HCT116 (cell line): ENCODE measurements around the gene CTNNA1. TPM values are rescaled to one million over a fixed set of nuclear protein-coding genes. Genes with fewer than 3 reads are reported as not detected.

Source experiments
- ATAC-seq: fragments of 200-7000 bp; cut with Tn5 transposase; 2 replicates; pipeline ENCODE4 v1.9.1; 2020; ENCODE audit warnings: mild to moderate bottlenecking, moderate library complexity
- BruUV-seq: library from RNA; stranded (reverse); fragments of 400-500 nt; replicated peaks from 2 replicates; lab custom pipeline; 2021; lab: Mats Ljungman, UMichigan
- CTCF ChIA-PET: fragments of 300-600 bp; sonication (Branson Sonifier 250); formaldehyde crosslinking; loops from one replicate; lab custom pipeline; 2021; ENCODE audit warnings: antibody characterized with exemption; lab: Charles Lee
- POLR2A ChIA-PET: fragments of 300-600, 350-600 bp; sonication (Branson Sonifier 250); formaldehyde crosslinking; loops from one replicate; lab custom pipeline; 2021; ENCODE audit warnings: antibody characterized with exemption; lab: Charles Lee
- RAD21 ChIA-PET, 2 experiments: fragments of 300-600 bp; sonication (Branson Sonifier 250); formaldehyde crosslinking; loops; one replicate each; lab custom pipeline; 2023; ENCODE audit warnings: low total read pairs in 2 of 2; ENCODE audit not compliant: uncharacterized antibody in 2 of 2, unreplicated experiment in 2 of 2, low non-redundant PET in 1 of 2; lab: Charles Lee
- DNase-seq: peaks from one replicate; pipeline ENCODE4 v3.0.0-alpha.2; 2010; ENCODE audit warnings: low read depth, low spot score
- H2AFZ ChIP-seq: fragments of 200-600 bp; shearing (Covaris generic), sonication (generic); 2 replicates; pipeline ENCODE4 v1.6.1; 2017; ENCODE audit warnings: low read depth, mixed run types, mixed read lengths, antibody characterized with exemption, low read length; ENCODE audit not compliant: poor library complexity, severe bottlenecking
- H3K27ac ChIP-seq: 2 replicates; pipeline ENCODE4 v1.5.1; 2012; ENCODE audit warnings: low read depth, low read length
- H3K27me3 ChIP-seq: fragments of 200-600 bp; sonication (generic); 2 replicates; pipeline ENCODE4 v1.6.1; 2016; ENCODE audit warnings: mixed run types, low read length, mixed read lengths; ENCODE audit not compliant: insufficient read depth
- H3K36me3 ChIP-seq, 2 experiments: fragments of 200-500 bp in 1 of 2; fragments of 200-600 bp in 1 of 2; sonication (Bioruptor generic) in 1 of 2; sonication (generic) in 1 of 2; 2 replicates each; pipeline versions ENCODE4 v1.5.1 to v1.6.1; 2014 to 2016; ENCODE audit warnings: low read length in 2 of 2, inconsistent platforms in 1 of 2, mixed read lengths in 1 of 2, mixed run types in 1 of 2; ENCODE audit not compliant: insufficient read depth in 2 of 2, control insufficient read depth in 1 of 2
- H3K4me1 ChIP-seq, 2 experiments: fragments of 200-600 bp in 1 of 2; sonication (generic) in 1 of 2; 2 replicates each; pipeline versions ENCODE4 v1.5.1 to v1.6.1; 2012 to 2017; ENCODE audit warnings: low read length in 2 of 2, inconsistent platforms in 1 of 2, mild to moderate bottlenecking in 1 of 2, mixed read lengths in 1 of 2, mixed run types in 1 of 2, moderate library complexity in 1 of 2; ENCODE audit not compliant: insufficient read depth in 2 of 2, control insufficient read depth in 1 of 2
- H3K4me2 ChIP-seq: fragments of 200-600 bp; sonication (generic); 2 replicates; pipeline ENCODE4 v1.6.1; 2017; ENCODE audit warnings: mixed run types, low read length, mixed read lengths
- H3K4me3 ChIP-seq, 2 experiments: fragments of 200-600 bp in 1 of 2; sonication (generic) in 1 of 2; replicated peaks in 1 of 2; 2 replicates each; pipeline ENCODE4 v1.5.1; 2011 to 2016; ENCODE audit warnings: low read length in 2 of 2, control low read depth in 1 of 2, low read depth in 1 of 2, mild to moderate bottlenecking in 1 of 2, mixed read lengths in 1 of 2, mixed run types in 1 of 2
- H3K79me2 ChIP-seq: fragments of 200-600 bp; sonication (generic); 2 replicates; pipeline ENCODE4 v1.6.1; 2017; ENCODE audit warnings: mild to moderate bottlenecking, mixed run types, low read length, moderate library complexity, mixed read lengths; ENCODE audit not compliant: insufficient read depth
- H3K9ac ChIP-seq: fragments of 200-600 bp; sonication (generic); 2 replicates; pipeline ENCODE4 v1.6.1; 2016; ENCODE audit warnings: low read length, mixed read lengths
- H3K9me2 ChIP-seq: fragments of 200-600 bp; sonication (generic), shearing (Covaris generic); 2 replicates; pipeline ENCODE4 v1.6.1; 2017; ENCODE audit warnings: mixed run types, mild to moderate bottlenecking, moderate library complexity; ENCODE audit not compliant: insufficient read depth
- H3K9me3 ChIP-seq, 2 experiments: fragments of 200-500 bp in 1 of 2; fragments of 200-600 bp in 1 of 2; sonication (Bioruptor generic) in 1 of 2; sonication (generic) in 1 of 2; 2 replicates each; pipeline ENCODE4 v1.6.1; 2014 to 2017; ENCODE audit warnings: low read length in 2 of 2, mixed read lengths in 2 of 2, inconsistent platforms in 1 of 2, low read depth in 1 of 2, mild to moderate bottlenecking in 1 of 2, mixed run types in 1 of 2, moderate library complexity in 1 of 2; ENCODE audit not compliant: control insufficient read depth in 1 of 2, insufficient read depth in 1 of 2
- H4K20me1 ChIP-seq: fragments of 200-600 bp; sonication (generic), shearing (Covaris generic); 2 replicates; pipeline ENCODE4 v1.6.1; 2017; ENCODE audit warnings: mixed run types, mild to moderate bottlenecking, moderate library complexity; ENCODE audit not compliant: insufficient read depth
- CBX3 ChIP-seq: IDR thresholded peaks from 2 replicates; pipeline ENCODE4 v1.6.1; 2012; ENCODE audit warnings: low read depth
- ELF1 ChIP-seq: IDR thresholded peaks from 2 replicates; pipeline ENCODE4 v1.6.1; 2012; ENCODE audit warnings: low read depth, borderline replicate concordance
- EZH2 ChIP-seq: fragments of 200-600 bp; sonication (generic); IDR thresholded peaks from 2 replicates; pipeline ENCODE4 v1.6.1; 2017; ENCODE audit warnings: antibody characterized with exemption, mixed run types
- RAD21 ChIP-seq: IDR thresholded peaks from 2 replicates; pipeline ENCODE4 v1.6.1; 2012; ENCODE audit warnings: low read depth, mild to moderate bottlenecking
- SIN3A ChIP-seq: IDR thresholded peaks from 2 replicates; pipeline ENCODE4 v1.6.1; 2012; ENCODE audit warnings: low read depth
- SP1 ChIP-seq: IDR thresholded peaks from 2 replicates; pipeline ENCODE4 v1.6.1; 2012; ENCODE audit warnings: low read depth
- SRF ChIP-seq: IDR thresholded peaks from 2 replicates; pipeline ENCODE4 v1.6.1; 2012; ENCODE audit warnings: low read depth
- TCF7L2 ChIP-seq: IDR thresholded peaks from 2 replicates; pipeline ENCODE4 v1.7.0; 2011; ENCODE audit warnings: borderline replicate concordance, inconsistent platforms; ENCODE audit not compliant: insufficient read depth, insufficient read length; ENCODE audit errors: extremely low read depth
- YY1 ChIP-seq: IDR thresholded peaks from 2 replicates; pipeline ENCODE4 v1.6.1; 2011; ENCODE audit warnings: low read length, low read depth, moderate library complexity, mild to moderate bottlenecking; ENCODE audit not compliant: insufficient replicate concordance; ENCODE audit errors: extremely low read depth
- ZFX ChIP-seq: fragments of 450-650 bp; IDR thresholded peaks from 2 replicates; pipeline ENCODE4 v1.6.1; 2017
- intact Hi-C: fragments of 100-400 bp; cut with micrococcal nuclease; formaldehyde crosslinking; loops from 2 replicates; pipeline ENCODE4 v1.10.0; 2022
- total RNA-seq: library from RNA; stranded (reverse); gene quantifications from one replicate; pipeline ENCODE4 v1.2.1, GENCODE V29; 2021; ENCODE audit not compliant: unreplicated experiment
- TF ChIP-seq, protein P1 (sequence below), 3 experiments: fragments of 200-600 bp in 1 of 3; sonication (generic) in 1 of 3; IDR thresholded peaks in 2 of 3; conservative IDR thresholded peaks in 1 of 3; 2 replicates each; pipeline ENCODE4 v1.5.1; 2012 to 2017; ENCODE audit warnings: low read depth in 2 of 3, low read length in 2 of 3, antibody characterized with exemption in 1 of 3, borderline replicate concordance in 1 of 3, control low read depth in 1 of 3, mild to moderate bottlenecking in 1 of 3, mixed read lengths in 1 of 3, mixed run types in 1 of 3, moderate library complexity in 1 of 3; ENCODE audit not compliant: insufficient read depth in 1 of 3
- TF ChIP-seq, protein P2 (sequence below): IDR thresholded peaks from 2 replicates; pipeline ENCODE4 v1.6.1; 2012
- TF ChIP-seq, protein P3 (sequence below): IDR thresholded peaks from 2 replicates; pipeline ENCODE4 v1.6.1; 2012

Gene CTNNA1
- total RNA-seq, 1 experiment from 2014 or later = 313 TPM

DNA sequence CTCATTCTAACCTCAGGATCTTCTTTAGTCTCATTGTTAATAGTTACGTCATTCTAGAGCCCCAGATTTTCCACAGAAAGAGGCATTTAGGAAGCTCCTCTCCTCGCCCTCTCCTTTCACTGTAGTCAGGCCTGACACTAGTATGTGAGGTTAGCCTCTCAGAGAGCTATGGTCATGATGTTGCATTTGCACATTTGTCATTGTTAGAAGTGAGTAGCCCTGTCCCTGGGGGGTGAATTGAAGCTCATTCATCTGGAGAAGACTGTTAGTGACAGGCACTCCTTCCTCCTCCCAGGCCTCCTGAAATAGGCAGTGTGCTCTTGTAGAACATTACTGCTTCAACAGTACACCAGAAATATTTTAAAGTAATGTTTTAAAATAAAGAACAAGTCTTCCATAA lies 148.5 kb downstream of the CTNNA1 start:
- no peak overlapping the region for H3K9ac ChIP-seq
- peaks cover 6 to 7% of the 10 kb centered on the region in 2 experiments; a peak in 2 of 4 replicates for H3K36me3 ChIP-seq
- H3K27ac ChIP-seq = no peak overlapping the region
- TF ChIP-seq ELF1 = no peak
- TF ChIP-seq TCF7L2 = no peak
- TF ChIP-seq, protein P1, sequence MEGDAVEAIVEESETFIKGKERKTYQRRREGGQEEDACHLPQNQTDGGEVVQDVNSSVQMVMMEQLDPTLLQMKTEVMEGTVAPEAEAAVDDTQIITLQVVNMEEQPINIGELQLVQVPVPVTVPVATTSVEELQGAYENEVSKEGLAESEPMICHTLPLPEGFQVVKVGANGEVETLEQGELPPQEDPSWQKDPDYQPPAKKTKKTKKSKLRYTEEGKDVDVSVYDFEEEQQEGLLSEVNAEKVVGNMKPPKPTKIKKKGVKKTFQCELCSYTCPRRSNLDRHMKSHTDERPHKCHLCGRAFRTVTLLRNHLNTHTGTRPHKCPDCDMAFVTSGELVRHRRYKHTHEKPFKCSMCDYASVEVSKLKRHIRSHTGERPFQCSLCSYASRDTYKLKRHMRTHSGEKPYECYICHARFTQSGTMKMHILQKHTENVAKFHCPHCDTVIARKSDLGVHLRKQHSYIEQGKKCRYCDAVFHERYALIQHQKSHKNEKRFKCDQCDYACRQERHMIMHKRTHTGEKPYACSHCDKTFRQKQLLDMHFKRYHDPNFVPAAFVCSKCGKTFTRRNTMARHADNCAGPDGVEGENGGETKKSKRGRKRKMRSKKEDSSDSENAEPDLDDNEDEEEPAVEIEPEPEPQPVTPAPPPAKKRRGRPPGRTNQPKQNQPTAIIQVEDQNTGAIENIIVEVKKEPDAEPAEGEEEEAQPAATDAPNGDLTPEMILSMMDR (IDR thresholded peaks at IDR 0.05 in 2 of 3, conservative IDR thresholded peaks at IDR 0.05 in 1 of 3; ENCODE audit: borderline replicate concordance in 1 of 3, insufficient read depth in 1 of 3, low read depth in 2 of 3, low read length in 2 of 3) = no peak
- no peak for TF ChIP-seq SP1
- TF ChIP-seq SIN3A = no peak
- no peak for TF ChIP-seq EZH2
- no peak for TF ChIP-seq ZFX
- TF ChIP-seq CBX3 = no peak
- TF ChIP-seq, all 23 proteins: peak for 0
- DNase-seq = no peak
- no TSS peak for BruUV-seq
- Histone ChIP-seq H3K4me2 (no peak overlapping the region), H3K9me2 (no peaks in the 10 kb centered on the region), H3K9me3 (no peaks in the 10 kb centered on the region), H4K20me1 (no peaks in the 10 kb centered on the region; the same call in 1 of the 2 replicates), H3K79me2 (no peaks in the 10 kb centered on the region; the same call in 1 of the 2 replicates), H3K4me1 (peaks cover 0 to 28% of the 10 kb centered on the region in 2 experiments; a peak in 2 of 4 replicates), H3K4me3 (no peak overlapping the region), H2AFZ (no peak overlapping the region), H3K27me3 (no peaks in the 10 kb centered on the region)
- ChIA-PET CTCF (no interaction called here), RAD21 (no interaction called here), POLR2A (no interaction called here)
- ATAC-seq = no peak
- intact Hi-C loops = no loop called here

DNA sequence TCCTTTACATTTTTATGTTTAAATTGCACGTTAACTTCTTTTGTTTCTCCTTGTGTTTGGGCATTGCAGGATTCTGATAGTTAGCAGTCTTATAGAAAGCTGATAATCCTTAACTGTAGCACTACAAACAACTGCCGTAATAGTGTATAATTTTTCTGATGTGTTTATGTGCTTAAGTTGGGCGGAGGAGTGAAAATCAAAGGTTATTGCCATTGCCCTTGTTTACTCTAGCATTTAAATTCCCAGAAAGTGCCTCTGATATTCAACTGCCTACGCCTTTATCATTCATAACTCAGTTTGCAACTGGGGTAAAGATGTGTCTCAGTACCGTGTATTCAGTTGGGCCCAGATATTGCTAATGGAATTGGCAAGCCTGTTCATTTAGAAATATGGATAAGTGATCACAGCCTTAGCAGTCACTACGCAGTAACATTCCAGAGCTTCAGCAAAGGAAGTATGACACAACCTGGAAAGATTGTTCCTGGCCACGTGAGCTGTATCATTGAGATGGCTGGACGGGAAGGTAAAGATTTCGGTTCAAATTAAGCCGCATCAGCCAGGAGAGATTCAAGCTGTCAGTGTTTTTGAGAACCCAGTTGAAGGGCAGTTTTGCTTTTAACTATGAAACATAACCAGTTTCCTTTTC lies 150.0 kb downstream of the CTNNA1 start:
- CTCF ChIA-PET = no interaction called here
- no peak overlapping the region for H3K27ac ChIP-seq
- H3K27me3 ChIP-seq = no peaks in the 10 kb centered on the region
- RAD21 ChIA-PET = no interaction called here
- peaks cover 0 to 28% of the 10 kb centered on the region in 2 experiments; a peak in 2 of 4 replicates for H3K4me1 ChIP-seq
- DNase-seq (no peak), ATAC-seq (no peak)
- no peak overlapping the region for H3K4me2 ChIP-seq
- no peak overlapping the region for H3K4me3 ChIP-seq
- H3K9me3 ChIP-seq = no peaks in the 10 kb centered on the region
- no peak overlapping the region for H2AFZ ChIP-seq
- no TSS peak for BruUV-seq
- POLR2A ChIA-PET = no interaction called here
- no peaks in the 10 kb centered on the region; the same call in 1 of the 2 replicates for H3K79me2 ChIP-seq
- peaks cover 7 to 10% of the 10 kb centered on the region in 2 experiments; a peak in 2 of 4 replicates for H3K36me3 ChIP-seq
- H3K9me2 ChIP-seq = no peaks in the 10 kb centered on the region
- TF ChIP-seq, protein P2, sequence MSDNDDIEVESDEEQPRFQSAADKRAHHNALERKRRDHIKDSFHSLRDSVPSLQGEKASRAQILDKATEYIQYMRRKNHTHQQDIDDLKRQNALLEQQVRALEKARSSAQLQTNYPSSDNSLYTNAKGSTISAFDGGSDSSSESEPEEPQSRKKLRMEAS = no peak
- no peak for TF ChIP-seq RAD21
- TF ChIP-seq, protein P3, sequence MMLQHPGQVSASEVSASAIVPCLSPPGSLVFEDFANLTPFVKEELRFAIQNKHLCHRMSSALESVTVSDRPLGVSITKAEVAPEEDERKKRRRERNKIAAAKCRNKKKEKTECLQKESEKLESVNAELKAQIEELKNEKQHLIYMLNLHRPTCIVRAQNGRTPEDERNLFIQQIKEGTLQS = no peak
- TF ChIP-seq YY1 = no peak
- no peak for TF ChIP-seq TCF7L2
- TF ChIP-seq EZH2 = no peak
- TF ChIP-seq SRF = no peak
- H4K20me1 ChIP-seq = no peaks in the 10 kb centered on the region; the same call in 1 of the 2 replicates
- no peak overlapping the region for H3K9ac ChIP-seq
- intact Hi-C loops = no loop called here
